HG03039 (cell line): ENCODE data around the gene KRTAP10-4.
"Not testable (repeated sequence)": the region's sequence is repeated elsewhere in the genome, so short reads cannot be mapped to it uniquely, and the experiment has no call there.

Experiments
- ATAC-seq: cut with Tn5 transposase; IDR thresholded peaks from one replicate; pipeline ENCODE4 v1.9.1; 2021; ENCODE audit warnings: mild to moderate bottlenecking, moderate library complexity; ENCODE audit not compliant: unreplicated experiment

KRTAP10-4 gene

DNA sequence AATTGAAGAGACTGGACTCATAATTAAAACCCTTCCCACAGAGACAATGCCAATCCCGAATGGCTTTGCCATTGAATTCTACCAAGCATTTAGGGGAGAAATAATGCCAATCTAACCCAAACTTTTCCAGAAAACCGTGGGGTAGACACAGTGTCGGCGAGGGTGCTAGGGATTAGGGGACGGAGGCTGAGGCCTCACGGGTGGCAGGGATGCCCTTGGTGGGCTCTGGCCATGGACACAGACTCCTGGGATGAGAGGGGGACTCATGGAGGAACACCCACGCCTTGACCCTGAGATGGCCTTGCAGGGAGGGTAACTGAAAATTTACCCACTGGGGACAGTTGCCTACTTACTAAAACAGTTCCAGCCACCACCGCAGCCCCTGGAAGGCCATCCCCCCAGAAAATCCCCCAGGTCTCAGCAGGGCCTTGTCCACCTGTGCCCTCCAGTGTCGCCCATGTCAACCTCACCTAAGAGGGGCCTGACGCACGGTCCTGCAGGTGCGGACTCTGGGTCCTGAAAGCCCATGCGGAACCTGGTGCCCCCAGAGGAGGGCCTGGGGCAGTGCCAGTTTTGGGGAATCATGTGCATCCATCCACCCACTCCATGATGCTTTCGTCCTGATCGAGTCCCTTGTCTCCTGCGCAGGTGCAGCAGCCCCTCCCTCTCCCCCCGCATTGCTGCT is 5.0 kb downstream of the KRTAP10-4 start:
- no peak for ATAC-seq

DNA sequence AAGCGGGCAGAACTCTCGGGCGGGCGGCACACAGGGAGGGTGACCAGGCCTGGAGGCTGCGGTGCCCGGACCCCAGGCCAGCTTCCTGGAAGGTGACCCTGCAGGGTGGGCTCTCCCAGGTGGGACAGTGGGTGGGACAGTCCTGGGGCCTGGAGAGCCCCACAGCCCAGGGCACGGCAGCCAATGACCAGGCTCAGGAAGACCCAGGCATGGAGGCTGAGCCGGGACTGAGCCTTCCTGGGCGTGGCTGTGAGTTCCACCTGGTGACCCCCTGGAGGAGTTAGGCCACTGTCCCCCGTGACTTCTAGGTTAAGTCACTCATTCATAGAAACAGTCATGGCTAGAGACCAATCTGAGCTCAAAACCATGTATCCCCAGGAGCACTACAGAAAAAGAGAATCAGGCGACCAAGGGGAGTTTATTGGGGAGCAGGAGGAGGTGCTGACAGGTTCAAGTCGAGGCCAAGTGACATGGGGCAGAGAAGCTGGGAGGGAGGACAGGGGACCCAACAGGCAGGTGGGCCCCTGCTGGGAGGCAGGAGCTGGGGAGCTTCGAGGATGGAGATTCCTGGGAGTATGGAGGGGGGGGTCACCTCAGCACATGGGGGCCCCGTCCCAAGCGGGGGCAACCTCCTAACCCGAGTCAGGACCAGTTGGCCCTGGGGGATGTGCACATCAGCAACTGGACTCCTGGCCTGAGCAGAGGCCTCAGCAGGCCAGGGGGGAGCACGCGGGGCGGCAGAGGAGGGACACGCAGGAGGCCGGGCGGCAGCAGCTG is 5.7 kb downstream of the KRTAP10-4 start:
- ATAC-seq, result no peak

DNA sequence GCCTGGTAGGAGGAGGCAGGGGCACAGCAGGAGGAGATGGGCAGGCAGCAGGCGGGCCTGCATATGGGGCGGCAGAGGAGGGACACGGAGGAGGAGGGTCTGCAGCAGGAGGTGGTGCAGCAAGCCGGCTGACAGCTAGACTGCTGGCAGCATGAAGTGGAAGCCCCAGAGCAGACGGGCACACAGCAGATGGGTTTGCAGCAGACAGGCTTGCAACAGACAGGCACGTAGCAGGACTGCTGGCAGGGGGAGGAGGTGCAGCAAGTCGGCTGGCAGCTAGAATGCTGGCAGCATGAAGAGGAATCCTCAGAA is 6.3 kb downstream of the KRTAP10-4 start:
- no peak for ATAC-seq

DNA sequence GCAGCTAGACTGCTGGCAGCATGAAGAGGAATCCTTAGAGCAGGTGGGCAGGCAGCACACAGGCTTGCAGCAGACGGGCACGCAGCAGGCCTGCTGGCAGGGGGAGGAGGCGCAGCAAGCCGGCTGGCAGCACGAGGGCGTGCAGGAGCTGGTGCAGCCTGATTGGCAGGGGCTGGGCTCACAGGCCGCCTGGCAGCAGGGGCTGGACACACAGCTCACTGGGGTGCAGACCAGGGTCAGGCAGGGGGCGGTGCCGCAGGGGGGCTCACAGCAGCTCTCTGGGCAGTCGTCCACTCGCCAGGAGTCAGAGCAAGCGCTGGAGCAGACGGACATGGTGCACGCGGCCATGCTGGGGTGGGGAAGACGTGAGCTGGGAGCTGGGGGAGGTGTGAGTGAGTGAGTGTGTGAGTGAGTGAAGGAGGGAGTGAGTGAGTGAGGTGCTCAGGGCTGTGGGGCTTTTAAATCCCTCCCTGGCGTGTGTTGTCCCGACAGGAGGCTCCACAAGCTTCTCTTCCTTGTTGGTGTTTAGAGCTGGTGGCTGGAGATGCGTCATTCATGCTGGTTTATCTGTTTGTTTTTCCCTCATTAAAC is 6.8 kb downstream of the KRTAP10-4 start, which contains the start of gene KRTAP10-5:
Gene KRTAP10-5 (minus strand): TSS at position 374 of the 591 bp plus-strand sequence. CDS start 26 bp downstream, at position 348.
- not testable (repeated sequence) for ATAC-seq

DNA sequence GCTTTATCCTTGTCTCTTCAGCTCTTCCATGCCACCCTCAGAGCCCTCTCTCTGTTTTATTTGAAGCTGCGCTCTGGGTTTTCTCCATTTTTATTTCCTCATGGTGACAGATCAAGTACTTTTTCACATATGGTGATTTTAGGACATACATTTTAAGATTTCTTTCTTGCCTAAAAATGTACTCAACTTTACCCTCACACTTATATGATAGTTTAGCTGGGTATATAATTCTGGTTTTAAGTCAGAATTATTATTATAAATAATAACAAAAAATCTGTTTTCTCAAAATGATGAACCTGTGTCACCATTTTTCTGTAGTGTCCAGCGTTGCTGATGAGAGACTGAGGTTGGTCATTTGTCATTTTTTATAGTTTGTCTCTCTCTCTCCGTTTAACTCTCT is 7.6 kb downstream of the KRTAP10-4 start:
- no peak for ATAC-seq

DNA sequence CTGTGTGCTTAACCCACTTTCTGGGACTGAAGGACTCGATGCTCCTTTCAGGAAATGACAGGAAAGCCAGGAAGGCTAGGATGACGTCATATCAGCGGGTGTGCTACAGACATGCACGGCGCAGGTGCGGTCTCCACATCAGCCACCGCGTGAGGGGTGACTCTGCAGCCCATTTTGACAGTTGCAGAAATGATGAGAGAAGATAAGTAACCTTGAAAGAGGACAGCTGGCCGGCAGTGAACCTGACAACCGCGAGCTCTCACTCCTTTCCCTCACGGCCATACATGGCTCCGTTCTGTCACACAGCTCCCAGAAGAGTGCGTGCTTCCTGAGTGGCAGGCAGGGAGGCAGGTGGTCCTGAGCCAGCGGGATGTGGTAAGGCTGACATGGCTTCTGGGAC is 8.5 kb downstream of the KRTAP10-4 start:
- ATAC-seq, result no peak

DNA sequence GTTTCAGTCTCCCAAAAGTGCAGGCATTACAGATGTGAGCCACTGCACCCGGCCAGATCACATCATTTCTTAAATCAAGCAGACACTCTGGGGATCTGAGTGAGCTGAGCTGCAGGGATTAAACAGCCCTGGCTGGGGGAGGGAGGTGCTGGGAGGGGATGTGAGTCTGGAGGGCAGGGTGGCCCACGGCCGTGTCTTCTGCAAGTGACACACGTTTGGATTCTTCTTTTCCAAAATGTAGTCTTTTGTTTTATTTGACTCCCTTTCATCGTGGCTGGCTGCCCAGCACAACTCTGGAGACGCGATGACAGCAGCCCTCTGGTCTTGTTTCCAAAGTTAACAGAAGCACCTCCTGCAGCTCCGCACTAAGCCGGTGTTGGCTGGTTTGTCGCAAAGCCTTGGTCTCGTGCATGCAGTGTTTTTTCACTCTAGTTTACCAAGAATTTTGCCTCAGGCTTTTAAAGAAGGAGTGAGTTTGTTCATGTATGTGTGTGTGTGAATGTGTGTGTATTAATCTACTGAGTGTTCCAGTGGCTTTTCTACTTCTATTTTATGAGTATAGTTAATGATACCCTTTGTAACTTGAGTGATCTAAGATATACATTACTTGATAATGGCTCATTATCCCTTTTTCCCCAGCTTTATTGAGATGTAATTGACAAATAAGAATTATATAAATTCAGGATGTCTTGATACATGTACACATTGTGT is 9.7 kb downstream of the KRTAP10-4 start:
- no peak for ATAC-seq

DNA sequence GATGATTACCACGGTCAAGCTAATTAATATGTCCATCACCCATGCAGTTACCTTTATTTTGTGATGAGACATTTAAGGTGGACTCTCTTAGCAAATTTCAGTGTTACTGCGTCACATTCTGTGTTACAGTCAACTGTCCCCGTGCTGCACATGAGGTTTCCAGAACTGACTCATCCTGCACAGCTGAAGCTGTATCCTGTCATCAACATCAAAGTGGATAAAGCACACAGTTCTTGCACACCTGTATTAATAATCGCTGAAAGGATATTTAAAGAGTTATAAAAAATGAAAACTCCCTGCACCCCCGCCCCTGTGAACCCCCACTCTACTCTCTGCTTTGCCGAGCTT is 10.2 kb downstream of the KRTAP10-4 start:
- ATAC-seq, result no peak

DNA sequence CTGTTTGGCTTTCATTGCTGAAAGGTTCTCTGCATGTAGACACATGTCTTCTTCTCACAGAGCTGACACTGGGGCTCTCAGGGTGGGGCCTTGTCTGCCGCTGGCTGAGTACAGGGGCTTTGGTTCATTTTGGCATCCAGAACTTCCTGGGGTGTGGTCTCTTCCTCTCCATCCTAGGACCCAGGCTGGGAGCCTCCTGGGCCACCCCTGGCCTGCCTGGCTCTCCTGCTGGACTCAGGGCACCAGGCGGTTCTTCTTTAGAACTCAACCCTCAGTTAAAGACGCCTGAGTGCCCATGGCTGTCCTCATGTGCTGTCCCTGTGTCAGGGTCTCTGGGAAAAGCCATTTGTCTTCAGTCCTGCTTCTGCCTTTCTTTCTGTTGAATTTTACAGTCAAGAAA is 12.4 kb downstream of the KRTAP10-4 start:
- ATAC-seq, result no peak

DNA sequence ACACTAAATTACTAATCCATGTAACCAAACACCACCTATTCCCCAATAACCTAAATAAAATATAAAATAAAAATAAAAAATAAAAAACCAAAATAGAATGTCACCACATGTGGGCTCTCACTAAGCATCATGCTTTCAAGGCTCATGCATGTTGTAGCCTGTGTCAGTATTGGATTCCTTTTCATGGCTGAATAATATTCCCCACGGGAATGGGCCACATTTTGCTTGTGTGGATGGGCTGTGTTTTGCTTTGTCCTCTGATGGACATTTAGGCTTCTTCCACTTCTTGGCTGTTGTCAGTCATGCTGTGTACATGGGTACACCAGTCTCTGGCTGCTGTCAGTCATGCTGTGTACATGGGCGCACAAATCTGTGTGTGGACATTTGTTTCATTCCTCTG is 15.6 kb downstream of the KRTAP10-4 start:
- no peak for ATAC-seq

DNA sequence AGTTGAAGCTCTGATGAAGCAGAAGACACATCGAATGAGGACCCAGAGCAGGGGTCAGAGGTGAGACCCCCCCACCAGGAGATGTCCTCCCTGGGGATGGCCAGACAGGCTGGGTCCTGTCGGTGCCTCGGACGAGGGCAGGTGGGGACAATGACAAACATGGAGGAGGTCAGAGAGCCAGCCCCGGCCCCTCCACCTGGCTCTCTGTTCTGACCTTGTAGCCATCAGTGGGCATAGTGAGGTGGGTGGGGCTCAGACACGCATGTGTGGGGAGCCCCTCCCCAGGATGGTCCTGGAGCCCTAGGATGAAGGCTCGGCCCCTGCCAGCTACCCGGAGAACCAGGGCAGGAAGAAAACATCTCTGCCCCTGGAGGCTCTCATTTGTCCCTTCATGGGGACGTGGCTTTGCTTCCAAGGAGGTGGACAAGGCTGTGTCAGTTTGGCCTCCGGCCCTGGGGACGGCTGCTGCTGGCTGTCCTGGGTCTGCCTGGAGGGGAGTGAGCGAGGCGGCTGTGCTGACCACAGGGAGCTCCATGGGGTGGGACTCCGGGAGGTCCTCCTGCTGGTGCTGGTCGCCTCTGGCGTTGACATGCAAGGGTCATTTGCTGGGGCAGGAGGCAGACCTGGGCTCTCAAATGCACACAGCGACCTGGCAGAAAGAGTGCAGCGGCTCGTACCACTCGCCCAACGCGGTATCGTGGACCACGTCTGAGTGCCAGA is 16.2 kb downstream of the KRTAP10-4 start:
- no peak for ATAC-seq

DNA sequence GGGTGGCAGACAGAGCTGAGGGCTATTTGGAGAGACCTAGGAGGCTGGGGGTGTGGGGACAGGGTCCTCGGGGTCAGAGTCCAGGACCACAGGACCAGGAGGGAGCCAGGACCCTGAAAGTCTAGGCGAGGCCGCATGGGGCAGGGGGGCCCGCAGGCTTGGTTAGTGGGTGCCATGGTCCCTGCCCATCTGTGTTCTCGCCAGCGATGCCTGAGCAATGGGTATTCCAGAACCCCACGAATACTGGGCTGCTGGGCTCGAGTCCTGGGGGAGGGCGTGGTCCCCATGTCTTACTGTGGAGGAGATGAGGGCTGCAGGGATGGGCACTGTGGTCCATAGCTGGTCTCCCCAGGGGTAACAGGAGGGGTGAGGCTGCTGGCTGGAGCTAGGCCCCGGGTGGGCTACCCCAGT is 16.8 kb downstream of the KRTAP10-4 start:
- ATAC-seq, result no peak

DNA sequence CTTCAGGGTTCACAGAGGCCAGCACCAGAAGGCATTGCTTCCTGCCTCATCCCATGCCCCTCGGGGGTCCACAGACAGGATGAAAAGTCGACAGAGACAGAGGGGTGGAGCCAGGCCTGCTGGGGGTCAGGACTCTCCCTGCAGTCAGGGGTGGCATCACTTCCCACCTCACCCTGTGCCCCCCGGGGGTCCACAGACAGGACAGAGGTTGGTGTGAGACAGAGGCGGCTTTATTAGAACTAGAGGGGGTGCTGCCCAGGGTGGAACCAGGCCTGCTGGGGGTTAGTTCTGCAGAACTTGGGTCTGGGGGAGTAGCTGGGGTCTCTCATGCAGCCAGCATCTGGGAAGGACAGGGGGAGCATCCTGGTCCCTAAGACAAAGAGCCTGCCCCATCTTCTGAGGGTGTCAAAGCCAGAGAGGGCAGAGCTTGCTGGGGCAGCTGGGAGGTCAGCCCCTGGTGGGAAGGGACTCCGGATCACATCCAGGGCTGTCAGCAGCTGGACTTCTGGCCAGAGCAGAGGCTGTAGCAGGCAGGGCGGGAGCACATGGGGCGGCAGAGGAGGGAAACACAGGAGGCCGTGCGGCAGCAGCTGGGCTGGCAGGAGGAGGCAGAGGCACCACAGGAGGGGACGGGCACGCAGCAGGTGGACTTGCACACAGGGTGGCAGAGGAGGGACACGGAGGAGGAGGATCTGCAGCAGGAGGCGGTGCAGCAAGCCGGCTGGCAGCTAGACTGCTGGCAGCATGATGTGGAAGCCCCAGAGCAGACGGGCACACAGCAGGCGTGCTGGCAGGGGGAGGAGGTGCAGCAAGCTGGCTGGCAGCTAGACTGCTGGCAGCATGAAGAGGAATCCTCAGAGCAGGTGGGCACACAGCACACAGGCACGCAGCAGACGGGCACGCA is 17.6 kb downstream of the KRTAP10-4 start:
- ATAC-seq, result not testable (repeated sequence)

DNA sequence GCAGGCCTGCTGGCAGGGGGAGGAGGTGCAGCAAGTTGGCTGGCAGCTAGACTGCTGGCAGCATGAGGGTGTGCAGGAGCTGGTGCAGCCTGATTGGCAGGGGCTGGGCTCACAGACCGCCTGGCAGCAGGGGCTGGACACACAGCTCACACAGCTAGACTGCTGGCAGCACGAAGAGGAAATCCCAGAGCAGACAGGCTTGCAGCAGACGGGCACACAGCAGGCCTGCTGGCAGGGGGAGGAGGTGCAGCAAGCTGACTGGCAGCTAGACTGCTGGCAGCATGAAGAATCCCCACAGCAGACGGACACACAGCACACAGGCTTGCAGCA is 18.2 kb downstream of the KRTAP10-4 start:
- not testable (repeated sequence) for ATAC-seq

DNA sequence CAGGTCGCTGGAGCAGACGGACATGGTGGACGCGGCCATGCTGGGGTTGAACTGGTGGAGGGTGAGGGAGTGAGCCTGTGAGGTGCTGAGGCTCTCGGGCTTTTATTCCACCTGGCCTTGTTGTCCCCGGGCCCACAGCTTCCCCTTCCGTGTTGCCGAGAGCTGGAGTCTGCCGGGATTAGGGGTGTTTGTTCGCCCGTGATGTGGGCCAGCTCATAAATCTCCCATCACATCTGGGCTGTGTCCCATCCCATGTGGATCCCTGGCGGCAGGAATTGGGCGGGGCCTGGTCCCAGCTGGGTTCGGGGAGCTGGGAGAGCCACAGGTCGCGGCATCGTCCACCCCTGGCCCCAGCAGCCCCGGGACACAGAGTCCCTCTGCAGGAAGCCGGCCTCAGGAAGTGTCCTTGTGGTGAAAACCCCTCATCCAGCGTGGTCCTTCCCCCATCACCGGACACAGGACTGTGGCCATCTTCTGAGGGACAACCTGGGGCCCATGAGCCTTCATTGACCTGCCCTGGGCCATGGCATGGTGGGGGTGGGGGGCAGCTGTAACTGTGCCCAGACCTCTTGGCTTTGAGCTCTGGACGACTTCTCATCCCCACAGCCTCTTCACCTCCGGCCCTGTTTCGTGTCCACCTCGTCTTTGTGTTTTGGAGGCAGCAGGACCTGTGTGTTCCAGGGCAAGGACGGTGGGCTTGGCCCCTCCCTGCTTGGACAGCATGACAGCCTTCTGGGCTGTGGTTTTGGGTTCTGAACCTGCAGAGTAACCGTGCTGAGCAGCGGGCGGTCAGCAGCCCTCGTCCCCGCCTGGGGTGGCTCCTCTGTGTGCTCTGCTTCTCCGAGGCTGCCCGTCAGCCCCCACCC is 19.1 kb downstream of the KRTAP10-4 start, which contains the start of gene KRTAP10-6:
Gene KRTAP10-6 (minus strand): TSS at position 60 of the 866 bp plus-strand sequence. CDS start 21 bp downstream, at position 39.
- no peak for ATAC-seq

DNA sequence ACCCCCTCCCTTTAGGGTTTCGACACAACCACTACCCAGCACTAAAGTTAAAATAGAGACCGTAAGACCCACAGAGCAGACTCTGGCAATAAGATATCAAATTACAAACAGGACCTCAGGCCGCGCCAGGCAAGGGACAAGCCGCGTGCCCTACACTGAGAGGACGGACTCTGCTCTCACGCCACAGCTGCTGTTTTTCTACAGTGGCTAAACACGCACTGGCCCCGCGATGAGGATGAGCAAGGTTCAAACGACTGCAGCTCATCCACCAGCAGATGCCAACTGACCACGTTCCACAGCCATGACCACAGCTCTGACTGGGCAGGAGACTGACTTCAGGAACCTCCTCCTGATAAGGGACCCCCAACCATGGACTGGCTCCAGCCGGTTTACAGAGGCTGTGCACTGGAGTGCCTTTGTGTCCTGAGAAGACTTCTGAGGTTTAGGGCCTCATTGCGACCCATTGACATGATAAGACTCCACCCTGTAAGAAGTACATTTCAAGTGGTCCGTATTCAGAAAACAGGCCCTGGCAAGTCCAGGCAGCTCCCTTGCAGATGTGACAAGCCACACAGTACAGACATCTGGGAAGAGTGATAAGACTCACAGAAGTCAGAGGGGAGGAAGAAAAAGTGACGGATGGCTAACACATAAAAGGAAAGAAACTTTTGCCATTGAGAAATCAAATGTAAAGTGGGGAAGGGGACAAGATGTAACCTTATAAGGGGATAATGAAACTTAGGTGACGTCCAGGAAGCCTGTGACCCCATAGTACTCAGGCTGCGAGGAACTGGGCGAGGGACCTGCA is 20.3 kb downstream of the KRTAP10-4 start:
- ATAC-seq, result no peak

DNA sequence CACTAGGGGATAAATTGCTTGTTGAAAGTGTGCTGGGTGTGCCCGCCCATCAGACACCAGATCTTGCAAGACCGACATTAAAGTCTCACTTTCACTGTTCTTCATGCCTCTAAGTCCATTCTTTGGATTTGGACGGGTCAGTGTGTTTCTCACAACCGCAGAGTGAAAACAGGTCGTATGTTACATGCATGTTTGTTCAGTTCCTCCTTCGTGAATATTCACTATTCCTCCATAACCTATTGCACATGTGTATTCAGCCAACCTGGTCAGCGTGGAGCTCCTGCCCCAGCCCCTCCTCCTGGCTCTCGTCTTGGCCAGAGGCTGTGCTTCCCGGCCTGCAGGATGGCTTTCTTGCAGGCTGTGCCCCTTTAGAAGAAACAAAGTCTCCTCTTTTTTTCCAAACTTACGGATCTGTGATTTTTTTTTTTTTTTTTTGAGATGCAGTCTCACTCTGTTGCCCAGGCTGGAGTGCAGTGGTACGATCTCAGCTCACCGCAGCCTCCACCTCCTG is 20.9 kb downstream of the KRTAP10-4 start:
- no peak for ATAC-seq

DNA sequence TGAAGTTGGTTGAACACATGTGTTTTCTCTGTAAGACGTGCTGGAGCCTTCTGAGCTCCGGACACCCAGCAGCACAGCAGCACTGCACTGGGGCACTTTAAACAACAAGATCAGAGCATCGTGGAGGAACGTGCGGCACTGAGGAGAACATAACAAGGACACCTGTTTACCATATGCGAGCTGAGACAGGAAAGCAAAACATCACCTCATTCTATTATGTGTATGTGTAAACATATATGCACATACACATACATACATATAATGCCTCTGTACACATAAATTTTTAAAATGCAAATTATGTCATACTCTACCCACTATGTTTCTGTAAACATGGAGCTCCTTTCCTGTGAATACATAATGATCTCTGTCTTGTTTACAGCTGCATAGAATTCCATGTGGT is 22.0 kb downstream of the KRTAP10-4 start:
- ATAC-seq, result no peak
